HG03457 (cell line): ENCODE results near the gene MYRIP.
"Not testable (repeated sequence)": the region's sequence is repeated elsewhere in the genome, so short reads cannot be mapped to it uniquely, and the experiment has no call there.

Experiments
- ATAC-seq: cut with Tn5 transposase; IDR thresholded peaks from one replicate; pipeline ENCODE4 v1.9.1; 2021; ENCODE audit warnings: moderate number of reproducible peaks; ENCODE audit not compliant: unreplicated experiment

Gene MYRIP

GRCh38 chr3:40264451-40264850, 455.0 kb downstream of the MYRIP start:
- ATAC-seq, result no peak

- no peak for ATAC-seq
Observed at GRCh38 chr3:40265181-40265580, 455.8 kb downstream of the MYRIP start.

GRCh38 chr3:40267937-40268724, 458.7 kb downstream of the MYRIP start:
- ATAC-seq, result no peak

GRCh38 chr3:40268802-40269524, 459.6 kb downstream of the MYRIP start:
- ATAC-seq, result no peak

- no peak for ATAC-seq
Observed at GRCh38 chr3:40278791-40279190, 469.4 kb downstream of the MYRIP start.

- ATAC-seq, result no peak
Observed at GRCh38 chr3:40281995-40282394, 472.6 kb downstream of the MYRIP start.

GRCh38 chr3:40283057-40283456, 473.6 kb downstream of the MYRIP start:
- ATAC-seq, result not testable (repeated sequence)

GRCh38 chr3:40287248-40287647, 477.8 kb downstream of the MYRIP start:
- ATAC-seq, result no peak

- ATAC-seq, result no peak
Observed at GRCh38 chr3:40290396-40290795, 481.0 kb downstream of the MYRIP start.

GRCh38 chr3:40291471-40291870, 482.1 kb downstream of the MYRIP start:
- ATAC-seq, result no peak

GRCh38 chr3:40292637-40293349, 483.4 kb downstream of the MYRIP start:
- ATAC-seq, result no peak

- no peak for ATAC-seq
Observed at GRCh38 chr3:40294434-40294833, 485.0 kb downstream of the MYRIP start.

- no peak for ATAC-seq
Observed at GRCh38 chr3:40298075-40298474, 488.7 kb downstream of the MYRIP start.

- ATAC-seq, result no peak
Observed at GRCh38 chr3:40299130-40299720, 489.8 kb downstream of the MYRIP start.

- no peak for ATAC-seq
Observed at GRCh38 chr3:40299721-40300335, 490.4 kb downstream of the MYRIP start.

- ATAC-seq, result no peak
Observed at GRCh38 chr3:40302784-40303183, 493.4 kb downstream of the MYRIP start.

GRCh38 chr3:40304352-40304751, 494.9 kb downstream of the MYRIP start:
- no peak for ATAC-seq

GRCh38 chr3:40306336-40306735, 496.9 kb downstream of the MYRIP start:
- ATAC-seq, result no peak

- ATAC-seq, result no peak
Observed at GRCh38 chr3:40307176-40307575, 497.8 kb downstream of the MYRIP start.

GRCh38 chr3:40308725-40309417, 499.5 kb downstream of the MYRIP start:
- ATAC-seq, result no peak
